HUES64 (cell line): ENCODE data around the gene GTF2IRD2.
"Not testable (repeated sequence)": the region's sequence is repeated elsewhere in the genome, so short reads cannot be mapped to it uniquely, and the experiment has no call there.

Experiments
- H3K27ac ChIP-seq: 2 replicates; pipeline ENCODE4 v1.7.0; 2013; ENCODE audit warnings: low read depth, low read length, inconsistent platforms
- H3K27me3 ChIP-seq: 2 replicates; pipeline ENCODE4 v1.6.1; 2013; ENCODE audit warnings: mild to moderate bottlenecking, low read length; ENCODE audit not compliant: insufficient read depth
- H3K36me3 ChIP-seq: 2 replicates; pipeline ENCODE4 v1.6.1; 2013; ENCODE audit warnings: mild to moderate bottlenecking, low read length; ENCODE audit not compliant: insufficient read depth
- H3K4me1 ChIP-seq: 2 replicates; pipeline ENCODE4 v1.6.1; 2013; ENCODE audit warnings: mild to moderate bottlenecking, low read length, moderate library complexity; ENCODE audit not compliant: insufficient read depth
- H3K4me3 ChIP-seq: 2 replicates; pipeline ENCODE4 v1.5.1; 2013; ENCODE audit warnings: mild to moderate bottlenecking, low read length, moderate library complexity
- H3K9ac ChIP-seq: 2 replicates; pipeline ENCODE4 v1.6.1; 2013; ENCODE audit warnings: mild to moderate bottlenecking, low read depth, low read length
- H3K9me3 ChIP-seq: 2 replicates; pipeline ENCODE4 v1.6.1; 2013; ENCODE audit warnings: low read depth, low read length; ENCODE audit not compliant: insufficient read depth
- WGBS: fragments of 150-250, 120-280 bp; methylation state at CpG from one replicate; pipeline ENCODE4 v1.1.7; 2013; ENCODE audit warnings: missing lambda C conversion rate; 5-methylcytosine and 5-hydroxymethylcytosine counted together

The GTF2IRD2 gene

GRCh38 chr7:74753921-74754482 lies 97.4 kb downstream of the GTF2IRD2 start:
- not testable (repeated sequence) for H3K27ac ChIP-seq, H3K4me1 ChIP-seq, H3K36me3 ChIP-seq, H3K9ac ChIP-seq, H3K27me3 ChIP-seq, H3K9me3 ChIP-seq, H3K4me3 ChIP-seq
- no CpG with 5 or more reads among the region's 9 CpGs for WGBS
